Dermis blood vessel endothelial cell (primary cell): ENCODE results near the gene LCP2. TPM values are rescaled to one million over a fixed set of nuclear protein-coding genes. Genes with fewer than 3 reads are reported as not detected.
A peak's percentile ranks its signal among the peaks of the same experiment; 100 is the strongest.
"Not testable (repeated sequence)": the region's sequence is repeated elsewhere in the genome, so short reads cannot be mapped to it uniquely, and the experiment has no call there.

ENCODE experiments used
- DNase-seq: peaks from one replicate; pipeline ENCODE4 v3.0.0; 2010
- total RNA-seq: library from RNA; depleted of rRNA; stranded (reverse); fragments of >200 nt; gene quantifications from 2 replicates; pipeline ENCODE4 v1.2.3, GENCODE V29; 2014

Gene LCP2
- total RNA-seq, 1 donor from 2014 or later = 2.4 TPM

- no peak for DNase-seq
Observed at GRCh38 chr5:170270293-170271069, 27.1 kb downstream of the LCP2 start.

GRCh38 chr5:170269579-170269978 is 28.0 kb downstream of the LCP2 start:
- peak; percentile 71 for DNase-seq

GRCh38 chr5:170268884-170269283 is 28.7 kb downstream of the LCP2 start:
- DNase-seq = no peak

GRCh38 chr5:170268153-170268689 is 29.4 kb downstream of the LCP2 start:
- DNase-seq = no peak

GRCh38 chr5:170267431-170268152 is 30.0 kb downstream of the LCP2 start:
- DNase-seq = peak; percentile 87

- DNase-seq = no peak
Observed at GRCh38 chr5:170266570-170267381, 30.8 kb downstream of the LCP2 start.

- no peak for DNase-seq
Observed at GRCh38 chr5:170265522-170265921, 32.1 kb downstream of the LCP2 start.

GRCh38 chr5:170263906-170264305 is 33.7 kb downstream of the LCP2 start:
- no peak for DNase-seq

GRCh38 chr5:170262061-170263045 is 35.2 kb downstream of the LCP2 start:
- DNase-seq = no peak

- DNase-seq = no peak
Observed at GRCh38 chr5:170261528-170262043, 36.0 kb downstream of the LCP2 start.

- DNase-seq = no peak
Observed at GRCh38 chr5:170257370-170257769, 40.2 kb downstream of the LCP2 start.

- DNase-seq = no peak
Observed at GRCh38 chr5:170256571-170256970, 41.0 kb downstream of the LCP2 start.

- DNase-seq = no peak
Observed at GRCh38 chr5:170254056-170254455, 43.5 kb downstream of the LCP2 start.

- no peak for DNase-seq
Observed at GRCh38 chr5:170252720-170253350, 44.7 kb downstream of the LCP2 start.

GRCh38 chr5:170252109-170252508 is 45.5 kb downstream of the LCP2 start:
- no peak for DNase-seq

- DNase-seq = no peak
Observed at GRCh38 chr5:170251462-170251861, 46.1 kb downstream of the LCP2 start.

- no peak for DNase-seq
Observed at GRCh38 chr5:170250810-170251317, 46.7 kb downstream of the LCP2 start.

GRCh38 chr5:170249355-170249754 is 48.2 kb downstream of the LCP2 start:
- DNase-seq = no peak

- DNase-seq = not testable (repeated sequence)
Observed at GRCh38 chr5:170248931-170249227, 48.7 kb downstream of the LCP2 start.

- no peak for DNase-seq
Observed at GRCh38 chr5:170248172-170248930, 49.2 kb downstream of the LCP2 start.
